ENCODE results near the gene HIVEP3. TPM values are rescaled to one million over a fixed set of nuclear protein-coding genes. Genes with fewer than 3 reads are reported as not detected.

The HIVEP3 gene
- polyA plus RNA-seq, 1 donor (not counting 4 experiments of a cell fraction or from before 2014, with no cell fraction given) = 1.1 TPM

DNA sequence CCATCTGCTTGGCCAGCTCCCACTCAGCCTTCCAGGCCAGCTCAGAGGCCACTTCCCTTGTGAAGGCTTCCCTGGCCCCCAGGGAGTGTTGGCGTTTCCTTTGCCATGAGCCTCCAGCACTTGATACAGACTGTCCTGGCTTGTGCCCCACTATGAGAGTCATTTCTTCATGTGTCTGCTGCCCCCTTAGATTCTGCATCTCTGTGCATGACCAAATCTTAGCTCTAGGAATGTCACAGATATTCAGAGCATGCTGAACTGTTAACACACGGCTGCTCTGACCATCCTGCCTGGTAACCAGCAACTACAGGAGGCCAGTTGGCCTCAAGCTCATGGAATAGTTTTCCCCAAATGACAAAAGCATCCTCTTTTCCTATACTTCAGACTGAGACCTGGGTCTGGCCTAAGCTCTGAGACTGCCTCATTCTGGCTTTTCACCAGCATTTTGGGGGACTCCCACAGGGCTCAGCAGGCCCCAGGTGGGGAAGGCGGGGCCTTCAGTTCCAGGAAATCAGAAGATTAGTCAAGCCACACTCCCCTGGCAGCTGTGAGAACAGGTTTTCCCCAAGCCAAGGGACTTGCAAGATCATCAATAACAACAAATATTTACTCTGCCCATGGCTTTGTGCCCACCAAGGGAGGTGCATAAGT lies 251.6 kb downstream of the HIVEP3 start:
- peaks cover 6% of the 10 kb centered on the region for H3K9me1 ChIP-seq (ENCODE audit: control insufficient read depth, extremely low read depth, insufficient read depth, low read length)
- no peaks in the 10 kb centered on the region for H3K27me3 ChIP-seq (ENCODE audit: control insufficient read depth, extremely low read depth, insufficient read depth, low read length)
- peak overlapping the region; percentile 25 for H3K27ac ChIP-seq (ENCODE audit: control insufficient read depth, insufficient read depth, low read length)
- H3K79me2 ChIP-seq (ENCODE audit: control insufficient read depth, insufficient read depth, low read length) = no peaks in the 10 kb centered on the region
- no peak for DNase-seq (ENCODE audit: low read depth, low spot score)
- no peak overlapping the region for H3K4me3 ChIP-seq (ENCODE audit: control insufficient read depth in 2 of 3, extremely low read depth in 1 of 3, insufficient read depth in 2 of 3, low read depth in 1 of 3, low read length in 3 of 3)
- H2AFZ ChIP-seq (ENCODE audit: control insufficient read depth, low read length) = no peak overlapping the region
- peaks cover 65% of the 10 kb centered on the region for H3K4me1 ChIP-seq (ENCODE audit: control insufficient read depth, extremely low read depth, insufficient read depth, low read length)
- no peaks in the 10 kb centered on the region for H4K20me1 ChIP-seq (ENCODE audit: control insufficient read depth, extremely low read depth, insufficient read depth, low read length)
- peak; percentile 81 for FAIRE-seq
- dilution Hi-C loops (cut with MboI; ENCODE audit: extremely low pct_ligation_motif_present, low sequenced_read_pairs) = no loop called here
- no peak overlapping the region for H3K9ac ChIP-seq (ENCODE audit: control insufficient read depth, extremely low read depth, insufficient read depth, low read length)
- H3K9me3 ChIP-seq (ENCODE audit: control insufficient read depth, low read depth, low read length) = no peaks in the 10 kb centered on the region
- TF ChIP-seq, protein P1, sequence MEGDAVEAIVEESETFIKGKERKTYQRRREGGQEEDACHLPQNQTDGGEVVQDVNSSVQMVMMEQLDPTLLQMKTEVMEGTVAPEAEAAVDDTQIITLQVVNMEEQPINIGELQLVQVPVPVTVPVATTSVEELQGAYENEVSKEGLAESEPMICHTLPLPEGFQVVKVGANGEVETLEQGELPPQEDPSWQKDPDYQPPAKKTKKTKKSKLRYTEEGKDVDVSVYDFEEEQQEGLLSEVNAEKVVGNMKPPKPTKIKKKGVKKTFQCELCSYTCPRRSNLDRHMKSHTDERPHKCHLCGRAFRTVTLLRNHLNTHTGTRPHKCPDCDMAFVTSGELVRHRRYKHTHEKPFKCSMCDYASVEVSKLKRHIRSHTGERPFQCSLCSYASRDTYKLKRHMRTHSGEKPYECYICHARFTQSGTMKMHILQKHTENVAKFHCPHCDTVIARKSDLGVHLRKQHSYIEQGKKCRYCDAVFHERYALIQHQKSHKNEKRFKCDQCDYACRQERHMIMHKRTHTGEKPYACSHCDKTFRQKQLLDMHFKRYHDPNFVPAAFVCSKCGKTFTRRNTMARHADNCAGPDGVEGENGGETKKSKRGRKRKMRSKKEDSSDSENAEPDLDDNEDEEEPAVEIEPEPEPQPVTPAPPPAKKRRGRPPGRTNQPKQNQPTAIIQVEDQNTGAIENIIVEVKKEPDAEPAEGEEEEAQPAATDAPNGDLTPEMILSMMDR (optimal IDR thresholded peaks at IDR 0.05 in 1 of 3, IDR thresholded peaks at IDR 0.05 in 1 of 3, conservative IDR thresholded peaks at IDR 0.05 in 1 of 3; ENCODE audit: extremely low read depth in 1 of 3, insufficient read depth in 2 of 3, low read length in 3 of 3) = no peak
- H3K4me2 ChIP-seq (ENCODE audit: control insufficient read depth, extremely low read depth, insufficient read depth, low read depth, low read length) = peak overlapping the region; percentile 10
- no peaks in the 10 kb centered on the region for H3K36me3 ChIP-seq (ENCODE audit: control insufficient read depth in 2 of 2, extremely low read depth in 1 of 2, insufficient read depth in 2 of 2, low read length in 2 of 2)

DNA sequence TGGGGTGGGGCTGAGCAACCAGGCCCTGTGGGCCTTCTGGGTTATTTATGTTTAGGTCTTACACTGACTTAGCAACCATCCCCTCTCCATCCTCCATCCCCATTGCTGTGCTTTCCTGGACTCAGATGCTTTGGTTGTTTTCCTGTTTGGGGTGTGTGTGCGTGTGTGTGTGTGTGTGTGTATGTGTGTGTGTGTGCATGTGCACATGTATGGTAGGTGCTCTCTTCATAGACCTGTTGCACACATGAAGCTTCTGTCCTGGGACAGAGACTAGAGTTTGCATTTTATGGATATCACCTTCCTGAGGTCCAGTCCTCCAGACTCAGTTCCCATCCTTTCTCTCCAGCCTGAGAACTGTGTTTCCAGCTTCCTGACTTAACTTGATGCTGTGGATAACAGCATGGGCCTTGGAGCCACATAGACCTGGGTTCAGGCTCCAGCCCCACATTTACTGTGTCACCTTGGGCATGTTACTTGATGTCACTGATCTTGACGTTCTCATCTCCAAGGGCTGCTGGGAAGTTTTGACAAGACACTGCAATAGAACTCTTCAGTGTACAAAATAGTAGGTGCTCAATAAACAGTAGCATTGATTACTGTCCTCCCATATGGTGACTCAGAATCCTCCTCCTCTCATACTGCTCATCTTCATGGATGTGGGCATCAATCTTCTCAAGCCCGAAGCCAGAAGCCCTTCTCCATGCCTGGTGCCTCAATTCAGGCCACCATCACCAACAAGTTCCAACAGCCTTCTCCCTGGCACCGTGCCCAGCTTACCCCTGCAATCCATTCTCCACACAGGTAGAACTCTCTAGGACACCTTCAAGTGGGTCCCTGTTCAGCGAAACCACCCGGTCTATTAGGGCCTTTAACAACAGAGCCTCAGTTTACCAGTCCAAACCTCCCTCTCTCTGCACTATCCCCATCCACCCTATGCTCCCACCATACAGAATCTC lies 252.5 kb downstream of the HIVEP3 start:
- FAIRE-seq = peak; percentile 75
- Histone ChIP-seq H4K20me1 (ENCODE audit: control insufficient read depth, extremely low read depth, insufficient read depth, low read length) (no peaks in the 10 kb centered on the region), H3K4me2 (ENCODE audit: control insufficient read depth, extremely low read depth, insufficient read depth, low read depth, low read length) (peak overlapping the region; percentile 62), H3K79me2 (ENCODE audit: control insufficient read depth, insufficient read depth, low read length) (no peaks in the 10 kb centered on the region), H3K9me1 (ENCODE audit: control insufficient read depth, extremely low read depth, insufficient read depth, low read length) (peaks cover 6% of the 10 kb centered on the region), H3K9me3 (ENCODE audit: control insufficient read depth, low read depth, low read length) (no peaks in the 10 kb centered on the region), H3K27ac (ENCODE audit: control insufficient read depth, insufficient read depth, low read length) (peak overlapping the region; percentile 51), H3K4me1 (ENCODE audit: control insufficient read depth, extremely low read depth, insufficient read depth, low read length) (peaks cover 61% of the 10 kb centered on the region), H3K27me3 (ENCODE audit: control insufficient read depth, extremely low read depth, insufficient read depth, low read length) (peaks cover 3% of the 10 kb centered on the region), H3K9ac (ENCODE audit: control insufficient read depth, extremely low read depth, insufficient read depth, low read length) (no peak overlapping the region), H2AFZ (ENCODE audit: control insufficient read depth, low read length) (no peak overlapping the region), H3K4me3 (ENCODE audit: control insufficient read depth in 2 of 3, extremely low read depth in 1 of 3, insufficient read depth in 2 of 3, low read depth in 1 of 3, low read length in 3 of 3) (no peak overlapping the region), H3K36me3 (ENCODE audit: control insufficient read depth in 2 of 2, extremely low read depth in 1 of 2, insufficient read depth in 2 of 2, low read length in 2 of 2) (no peaks in the 10 kb centered on the region)
- dilution Hi-C loops (cut with MboI; ENCODE audit: extremely low pct_ligation_motif_present, low sequenced_read_pairs) = no loop called here
- DNase-seq (ENCODE audit: low read depth, low spot score) = no peak
- TF ChIP-seq EZH2 (IDR thresholded peaks at IDR 0.05; ENCODE audit: low read length) = no peak
- TF ChIP-seq, protein P1 (optimal IDR thresholded peaks at IDR 0.05 in 1 of 3, IDR thresholded peaks at IDR 0.05 in 1 of 3, conservative IDR thresholded peaks at IDR 0.05 in 1 of 3; ENCODE audit: extremely low read depth in 1 of 3, insufficient read depth in 2 of 3, low read length in 3 of 3) = no peak

Measured in keratinocyte (primary cell).